ENCODE measurements around the gene SNRPA.

GRCh38 chr19:40791996-40792395 lies 41.0 kb downstream of the SNRPA start:
- TF ChIP-seq POLR2A (IDR thresholded peaks at IDR 0.05), result no peak
- TF ChIP-seq CTCF (IDR thresholded peaks at IDR 0.05), result no peak

Measured in body of pancreas (tissue), 4 donors.